GM12874 (cell line): ENCODE data around the gene GGA1.

ENCODE experiments used
- CTCF ChIP-seq: IDR thresholded peaks from 2 replicates; pipeline ENCODE4 v1.5.1; 2011; ENCODE audit warnings: low read depth, mild to moderate bottlenecking, control low read depth, low read length, moderate library complexity; ENCODE audit not compliant: insufficient read depth

Gene GGA1

GRCh38 chr22:37647928-37648327, 39.3 kb downstream of the GGA1 start:
- TF ChIP-seq CTCF: no peak

- TF ChIP-seq CTCF: no peak
Measured at GRCh38 chr22:37650463-37651136, 42.0 kb downstream of the GGA1 start.

- TF ChIP-seq CTCF: no peak
Measured at GRCh38 chr22:37654563-37655251, 46.1 kb downstream of the GGA1 start.

DNA sequence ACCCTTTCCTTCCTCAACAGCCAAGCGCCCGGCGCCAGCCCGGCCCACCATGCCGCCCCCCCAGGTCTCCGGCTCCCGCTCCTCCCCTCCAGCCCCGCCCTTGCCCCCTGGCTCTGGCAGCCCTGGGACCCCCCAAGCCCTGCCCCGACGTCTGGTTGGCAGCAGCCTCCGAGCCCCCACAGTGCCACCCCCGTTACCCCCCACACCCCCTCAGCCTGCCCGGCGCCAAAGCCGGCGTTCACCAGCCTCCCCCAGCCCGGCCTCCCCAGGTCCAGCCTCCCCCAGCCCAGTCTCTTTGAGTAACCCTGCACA, 46.6 kb downstream of the GGA1 start:
- TF ChIP-seq CTCF: no peak

- TF ChIP-seq CTCF: no peak
Measured at GRCh38 chr22:37657590-37658132, 49.0 kb downstream of the GGA1 start.

DNA sequence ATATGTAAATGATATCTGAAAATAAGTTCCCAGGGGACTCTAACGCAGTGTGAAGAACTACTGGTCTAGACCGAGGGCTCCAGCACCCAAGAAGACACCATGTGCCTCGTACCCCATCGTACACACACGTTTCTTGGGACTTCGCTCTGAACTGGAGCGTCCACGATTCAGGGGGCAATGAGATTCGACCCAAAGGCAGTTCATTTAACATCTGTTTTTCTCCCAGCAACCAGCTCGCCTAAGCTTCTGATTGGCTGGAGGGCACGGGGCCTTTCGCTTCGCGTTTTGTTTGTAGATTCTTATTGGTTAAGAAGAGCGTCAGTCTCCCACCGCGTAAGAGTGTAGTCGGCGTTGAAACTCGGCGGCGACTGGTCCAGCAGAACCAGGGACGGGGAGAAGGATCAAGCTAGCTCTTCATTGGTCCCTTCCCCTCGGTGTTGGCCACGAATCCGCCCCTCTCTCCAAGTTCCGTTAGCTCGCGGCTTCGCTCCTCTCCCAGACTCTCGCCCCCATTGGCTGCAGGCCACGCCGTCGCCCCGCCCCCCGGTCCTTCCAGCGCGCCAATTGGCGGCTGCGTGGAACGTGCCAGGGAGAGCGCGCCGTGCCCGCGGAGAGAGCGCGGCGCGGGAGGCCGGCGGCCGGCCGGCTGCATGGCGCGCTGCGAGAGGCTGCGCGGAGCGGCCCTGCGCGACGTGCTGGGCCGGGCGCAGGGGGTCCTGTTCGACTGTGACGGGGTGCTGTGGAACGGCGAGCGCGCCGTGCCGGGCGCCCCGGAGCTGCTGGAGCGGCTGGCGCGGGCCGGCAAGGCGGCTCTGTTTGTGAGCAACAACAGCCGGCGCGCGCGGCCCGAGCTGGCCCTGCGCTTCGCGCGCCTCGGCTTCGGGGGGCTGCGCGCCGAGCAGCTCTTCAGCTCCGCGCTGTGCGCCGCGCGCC, 49.8 kb downstream of the GGA1 start, which contains the start of gene PDXP:
PDXP (plus strand) TSS at position 591 of the 933 bp plus-strand sequence; CDS start at position 651, 60 bp downstream.
- TF ChIP-seq CTCF: no peak
